Measurements from ENCODE around the gene FOXS1.
"Not testable (repeated sequence)": the region's sequence is repeated elsewhere in the genome, so short reads cannot be mapped to it uniquely, and the experiment has no call there.

Gene FOXS1

DNA sequence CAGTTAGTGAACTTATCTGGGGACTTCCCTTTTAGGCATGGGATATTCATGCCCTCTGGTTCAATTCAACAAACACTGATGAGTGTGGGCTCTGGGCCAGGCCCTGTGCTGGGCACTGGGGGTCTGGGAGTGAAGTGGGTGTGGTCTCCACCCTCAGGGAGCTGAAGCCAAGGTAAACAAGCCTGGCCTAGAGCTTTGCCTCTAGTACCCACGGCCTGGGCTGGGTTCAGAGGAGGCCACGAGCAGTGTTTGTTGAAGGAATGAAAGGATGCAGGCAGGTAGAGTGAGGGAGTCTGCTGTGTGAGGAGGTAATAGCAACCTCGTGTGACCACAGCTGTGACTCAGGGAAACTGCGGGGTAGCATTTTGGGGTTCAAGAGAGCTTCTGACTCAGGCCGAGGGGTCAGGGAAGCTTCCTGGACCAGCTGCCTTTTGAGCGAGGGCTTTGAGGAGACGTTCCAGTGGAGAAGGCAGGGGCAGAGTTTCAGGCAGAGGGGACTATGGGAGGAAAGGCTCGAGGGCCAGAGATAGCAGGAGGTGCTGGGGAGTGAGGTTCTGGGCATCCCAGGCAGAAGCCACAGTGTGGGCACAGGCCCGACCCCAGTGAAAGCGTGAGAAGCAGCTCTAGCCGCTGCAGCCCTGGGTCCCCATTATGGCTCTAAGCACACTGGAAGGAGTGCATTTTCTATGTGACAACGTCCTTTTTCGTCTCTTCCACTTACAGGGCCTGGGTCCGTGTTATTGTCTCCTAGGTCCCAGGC, 20.7 kb downstream of the FOXS1 start:
- DNase-seq (ENCODE audit: extremely low spot score, insufficient read length, low read depth) (no peak), FAIRE-seq (no peak)

DNA sequence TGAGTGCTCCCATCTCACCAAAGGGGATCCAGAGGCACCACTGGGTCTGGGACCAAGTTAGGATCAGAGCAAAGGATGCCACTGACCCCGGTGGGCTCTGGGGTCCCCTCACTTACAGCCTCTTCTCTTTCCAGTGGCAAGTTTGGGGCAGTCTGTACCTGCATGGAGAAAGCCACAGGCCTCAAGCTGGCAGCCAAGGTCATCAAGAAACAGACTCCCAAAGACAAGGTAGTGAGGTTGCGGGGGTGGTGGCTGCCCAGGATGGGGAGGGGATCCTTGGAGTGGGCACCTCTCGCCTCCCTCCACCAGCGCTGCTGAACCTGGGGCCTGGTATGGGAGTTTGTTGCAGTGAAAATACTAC, 21.3 kb downstream of the FOXS1 start:
- FAIRE-seq (no peak), DNase-seq (ENCODE audit: extremely low spot score, insufficient read length, low read depth) (no peak)

- FAIRE-seq (no peak), DNase-seq (ENCODE audit: extremely low spot score, insufficient read length, low read depth) (no peak)
Measured at GRCh38 chr20:31823360-31824124, 21.9 kb downstream of the FOXS1 start.

GRCh38 chr20:31822421-31823330, 22.7 kb downstream of the FOXS1 start:
- DNase-seq (ENCODE audit: extremely low spot score, insufficient read length, low read depth) (peak; percentile 74), FAIRE-seq (peak; percentile 39)

- DNase-seq (ENCODE audit: extremely low spot score, insufficient read length, low read depth) = no peak
- no peak for FAIRE-seq
Measured at GRCh38 chr20:31821427-31821826, 24.0 kb downstream of the FOXS1 start.

DNA sequence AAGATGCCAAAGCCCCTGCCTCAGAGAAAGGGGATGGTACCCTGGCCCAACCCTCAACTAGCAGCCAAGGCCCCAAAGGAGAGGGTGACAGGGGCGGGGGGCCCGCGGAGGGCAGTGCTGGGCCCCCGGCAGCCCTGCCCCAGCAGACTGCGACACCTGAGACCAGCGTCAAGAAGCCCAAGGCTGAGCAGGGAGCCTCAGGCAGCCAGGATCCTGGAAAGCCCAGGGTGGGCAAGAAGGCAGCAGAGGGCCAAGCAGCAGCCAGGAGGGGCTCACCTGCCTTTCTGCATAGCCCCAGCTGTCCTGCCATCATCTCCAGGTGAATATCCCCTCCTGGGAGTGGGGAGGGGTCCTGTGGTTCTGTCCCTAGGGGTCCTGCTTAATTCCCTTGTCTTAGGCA, 25.2 kb downstream of the FOXS1 start:
- FAIRE-seq (no peak), DNase-seq (ENCODE audit: extremely low spot score, insufficient read length, low read depth) (no peak)

GRCh38 chr20:31819083-31819784, 26.2 kb downstream of the FOXS1 start, which contains the start of gene MYLK2:
MYLK2 (plus strand) TSS chr20:31819356; CDS start chr20:31819581, 225 bp downstream.
- no peak for FAIRE-seq
- no peak for DNase-seq (ENCODE audit: extremely low spot score, insufficient read length, low read depth)

DNA sequence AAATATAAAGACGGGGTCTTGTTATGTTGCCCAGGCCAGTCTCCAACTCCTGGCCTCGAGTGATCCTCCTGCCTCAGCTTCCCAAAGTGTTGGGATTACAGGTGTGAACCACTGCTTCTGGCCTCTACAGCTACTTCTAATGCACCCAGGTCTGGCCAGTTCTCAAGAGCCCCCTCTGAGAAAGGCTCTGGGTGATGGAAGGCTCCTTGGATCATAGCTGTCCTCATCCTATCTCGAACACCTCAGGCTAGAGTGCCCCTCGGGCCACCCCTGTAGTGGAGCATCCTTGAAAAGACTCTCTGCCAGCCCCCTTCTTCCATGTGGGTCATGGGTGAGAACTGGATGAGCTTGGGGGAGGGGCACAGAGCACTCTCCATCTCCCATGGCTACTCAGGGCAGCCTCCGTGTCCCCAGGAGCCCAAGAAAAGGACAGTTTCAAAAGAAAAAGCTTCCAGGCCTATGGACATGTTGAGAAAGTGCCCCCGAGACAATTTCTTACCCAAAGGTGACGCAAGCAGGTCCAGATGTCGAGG, 27.0 kb downstream of the FOXS1 start:
- no peak for FAIRE-seq
- no peak for DNase-seq (ENCODE audit: extremely low spot score, insufficient read length, low read depth)

DNA sequence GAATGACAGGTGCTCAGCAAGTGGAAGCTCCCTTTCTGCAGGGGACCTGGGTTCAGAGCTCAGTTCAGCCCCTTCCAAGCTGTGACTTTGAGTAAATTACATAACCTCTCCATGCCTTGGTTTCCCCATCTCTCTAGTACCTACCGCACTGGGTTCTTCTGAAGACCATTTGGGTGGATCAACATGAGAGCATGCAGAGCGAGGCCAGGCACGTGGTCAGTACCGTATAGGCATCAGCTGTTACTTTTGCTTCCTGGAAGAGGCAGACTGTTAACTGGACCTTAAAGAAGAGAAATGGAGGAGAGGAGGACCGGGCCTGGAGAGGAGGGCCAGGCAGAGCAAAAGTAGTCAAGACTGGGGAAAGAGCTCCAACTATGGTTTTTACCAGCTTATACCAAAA, 27.9 kb downstream of the FOXS1 start:
- no peak for FAIRE-seq
- DNase-seq (ENCODE audit: extremely low spot score, insufficient read length, low read depth) = no peak

- FAIRE-seq (no peak), DNase-seq (ENCODE audit: extremely low spot score, insufficient read length, low read depth) (no peak)
Measured at GRCh38 chr20:31816221-31816620, 29.2 kb downstream of the FOXS1 start.

DNA sequence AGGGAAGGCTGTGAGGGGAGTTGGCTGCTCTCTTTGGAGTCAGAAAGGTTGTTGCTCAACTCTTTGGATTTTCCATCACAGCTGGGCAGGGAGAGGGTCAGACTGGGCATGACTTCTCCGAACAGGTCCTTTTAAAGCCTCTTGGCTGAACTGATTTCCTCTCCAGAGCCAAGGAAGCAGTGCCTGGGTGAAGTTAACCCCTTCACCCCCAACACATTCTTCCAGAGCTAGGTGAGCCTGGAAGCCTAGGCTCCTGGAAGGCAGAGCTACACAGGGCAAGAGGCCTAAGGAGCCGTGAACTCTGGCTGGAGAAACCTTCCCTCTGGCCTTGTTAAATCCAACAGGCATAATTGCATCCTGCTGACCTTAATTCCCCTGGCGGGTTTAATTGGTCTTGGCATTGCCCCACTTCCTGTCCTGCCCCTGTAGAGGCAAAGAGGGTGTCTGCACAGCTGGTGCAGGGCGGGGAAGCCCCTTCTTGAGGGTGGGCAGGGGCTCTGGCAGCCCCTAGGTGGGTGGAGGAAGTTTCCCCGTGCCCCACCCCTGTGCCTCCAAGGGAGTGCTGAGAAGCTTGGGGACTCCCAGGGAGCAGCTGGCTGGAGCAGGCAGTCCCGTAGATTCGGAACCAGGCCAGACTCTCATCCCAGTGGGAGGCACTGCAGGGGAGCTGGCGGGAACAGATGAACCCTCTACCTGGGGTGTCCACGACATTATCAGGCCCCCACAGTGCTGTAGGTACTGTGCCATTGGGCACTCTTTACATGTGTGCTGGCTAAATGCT, 29.8 kb downstream of the FOXS1 start:
- DNase-seq (ENCODE audit: extremely low spot score, insufficient read length, low read depth) (no peak), FAIRE-seq (no peak)

DNA sequence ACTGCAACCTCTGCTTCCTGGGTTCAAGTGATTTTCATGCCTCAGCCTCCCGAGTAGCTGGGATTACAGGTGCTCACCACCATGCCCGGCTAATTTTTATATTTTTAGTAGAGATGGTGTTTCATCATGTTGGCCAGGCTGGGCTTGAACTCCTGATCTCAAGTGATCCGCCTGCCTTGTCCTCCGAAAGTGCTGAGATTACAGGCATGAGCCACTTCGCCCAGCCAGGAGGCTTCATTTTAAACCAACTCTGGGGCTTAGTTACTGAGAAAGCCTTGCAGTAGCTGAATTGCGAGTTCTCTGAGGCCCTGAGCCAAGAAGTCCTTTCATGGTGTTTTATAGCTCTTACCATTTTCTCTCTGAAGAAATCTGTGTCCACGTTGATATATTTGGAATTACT, 31.3 kb downstream of the FOXS1 start:
- not testable (repeated sequence) for FAIRE-seq; DNase-seq (ENCODE audit: extremely low spot score, insufficient read length, low read depth)

GRCh38 chr20:31813611-31814010, 31.8 kb downstream of the FOXS1 start:
- DNase-seq (ENCODE audit: extremely low spot score, insufficient read length, low read depth) (no peak), FAIRE-seq (no peak)

DNA sequence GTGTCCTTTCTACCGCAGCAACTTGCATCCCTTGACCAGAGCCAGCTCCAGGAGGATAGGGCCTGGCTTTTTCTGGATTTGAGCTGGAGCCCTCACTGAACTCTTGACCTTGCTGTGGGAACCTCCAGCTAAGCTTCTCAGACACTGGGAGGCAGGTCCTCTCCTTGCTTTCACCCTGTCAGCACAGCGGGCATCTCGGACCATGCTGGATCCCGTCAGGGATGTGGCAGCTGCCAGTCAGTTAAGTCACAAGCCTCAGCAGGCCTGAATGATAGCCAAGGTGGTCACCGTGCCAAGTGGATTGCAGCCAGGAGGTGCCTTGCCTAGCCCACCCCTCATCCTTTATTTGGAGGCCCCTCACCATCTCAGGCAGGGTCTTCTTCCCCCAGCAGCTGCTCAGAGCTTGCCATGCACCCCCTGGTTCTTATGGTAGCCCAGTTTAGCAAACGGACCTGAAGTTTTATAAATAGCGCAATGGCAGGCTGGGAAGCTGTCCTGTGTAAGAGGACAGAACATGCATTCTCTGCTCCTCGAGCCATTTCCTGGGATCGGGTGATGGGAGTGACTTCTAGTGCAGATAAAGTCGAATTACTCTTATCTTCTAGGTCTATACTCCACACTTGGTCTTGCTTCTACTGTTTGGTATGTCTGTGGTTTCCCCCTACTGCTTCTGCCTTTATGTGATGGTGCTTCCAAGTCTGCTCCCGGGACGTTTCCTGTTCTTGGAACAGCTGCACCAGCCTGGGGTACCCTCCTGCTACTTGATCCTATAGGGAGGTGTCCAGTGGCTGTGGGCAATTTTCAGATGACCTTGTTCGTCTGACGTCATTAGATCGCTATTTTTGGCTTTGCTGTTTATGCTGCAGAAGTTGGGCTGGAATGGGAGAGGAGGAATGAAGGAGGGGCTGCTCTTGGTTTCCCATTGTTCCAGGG, 33.3 kb downstream of the FOXS1 start:
- DNase-seq (ENCODE audit: extremely low spot score, insufficient read length, low read depth) = no peak
- FAIRE-seq = no peak

GRCh38 chr20:31811198-31811597, 34.2 kb downstream of the FOXS1 start:
- FAIRE-seq = no peak
- no peak for DNase-seq (ENCODE audit: extremely low spot score, insufficient read length, low read depth)

DNA sequence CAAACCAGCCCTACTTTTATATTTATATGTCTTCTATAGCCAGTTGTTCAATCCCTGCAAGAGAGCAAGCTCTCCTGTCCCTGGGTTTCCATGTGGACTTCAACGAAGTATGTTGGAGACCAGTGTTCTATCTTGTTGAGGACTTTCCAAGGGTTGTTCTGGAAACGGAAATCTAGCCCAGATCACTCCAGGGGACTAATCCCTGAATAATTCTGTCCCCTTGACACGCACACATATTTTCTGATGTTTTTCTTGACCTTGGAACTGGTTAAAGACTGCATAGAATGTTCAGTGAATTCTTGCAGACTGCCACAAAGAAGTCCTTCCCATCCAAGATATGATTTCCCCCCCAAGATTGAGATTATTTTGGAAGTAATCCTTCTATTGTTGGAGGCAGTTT, 35.7 kb downstream of the FOXS1 start:
- no peak for FAIRE-seq
- DNase-seq (ENCODE audit: extremely low spot score, insufficient read length, low read depth) = no peak

DNA sequence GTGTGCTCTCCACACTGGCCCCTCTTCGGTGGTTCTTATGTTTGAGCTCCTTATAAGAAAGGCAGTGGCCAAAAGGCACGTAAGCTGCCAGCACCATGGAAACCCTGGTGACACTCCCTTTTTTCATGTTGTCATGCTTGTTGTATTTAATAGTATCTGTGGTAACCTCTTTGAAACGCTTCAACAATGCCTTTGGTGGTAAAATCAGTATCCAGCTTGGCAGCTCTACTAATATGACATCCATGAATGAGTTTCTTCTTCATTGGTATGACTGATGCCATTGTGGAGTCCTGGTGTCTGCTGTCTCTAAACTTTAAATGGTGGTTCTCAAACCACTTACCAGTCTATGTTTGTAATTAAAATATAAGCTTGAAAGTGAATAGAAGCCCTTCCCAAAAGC, 36.9 kb downstream of the FOXS1 start:
- FAIRE-seq (no peak), DNase-seq (ENCODE audit: extremely low spot score, insufficient read length, low read depth) (no peak)
